Astrocyte (in vitro differentiated cells and primary cell): ENCODE results near the gene LYRM4. TPM values are rescaled to one million over a fixed set of nuclear protein-coding genes. Genes with fewer than 3 reads are reported as not detected.

Source experiments
- DNase-seq: peaks from one replicate; pipeline ENCODE4 v3.0.0-alpha.2; 2010; ENCODE audit warnings: low read depth
- FAIRE-seq: peaks from 2 replicates; lab custom pipeline; 2011; peaks lifted over from hg19 to GRCh38; lab: Jason Lieb, UNC
- H2AFZ ChIP-seq: 2 replicates; pipeline ENCODE4 v1.6.0; 2012; ENCODE audit warnings: low read depth, low read length, inconsistent platforms
- H3K27ac ChIP-seq: 2 replicates; pipeline ENCODE4 v1.5.1; 2011; ENCODE audit warnings: low read depth, low read length, inconsistent platforms
- H3K27me3 ChIP-seq: 2 replicates; pipeline ENCODE4 v1.6.0; 2011; ENCODE audit warnings: low read length, inconsistent platforms; ENCODE audit not compliant: insufficient read depth
- H3K36me3 ChIP-seq: 2 replicates; pipeline ENCODE4 v1.5.1; 2011; ENCODE audit warnings: low read length, inconsistent platforms; ENCODE audit not compliant: insufficient read depth
- H3K4me1 ChIP-seq: 2 replicates; pipeline ENCODE4 v1.5.1; 2011; ENCODE audit warnings: low read length, inconsistent platforms; ENCODE audit not compliant: insufficient read depth
- H3K4me2 ChIP-seq: 2 replicates; pipeline ENCODE4 v1.6.0; 2012; ENCODE audit warnings: low read length, inconsistent platforms
- H3K4me3 ChIP-seq: 2 replicates; pipeline ENCODE4 v1.5.1; 2011; ENCODE audit warnings: low read depth, mild to moderate bottlenecking, low read length, inconsistent platforms; ENCODE audit not compliant: insufficient read depth
- H3K79me2 ChIP-seq: 2 replicates; pipeline ENCODE4 v1.6.0; 2012; ENCODE audit warnings: mild to moderate bottlenecking, low read length, inconsistent platforms; ENCODE audit not compliant: insufficient read depth
- H3K9ac ChIP-seq: 2 replicates; pipeline ENCODE4 v1.6.0; 2012; ENCODE audit warnings: mild to moderate bottlenecking, low read length, inconsistent platforms
- H3K9me3 ChIP-seq: 2 replicates; pipeline ENCODE4 v1.5.1; 2012; ENCODE audit warnings: low read depth, mild to moderate bottlenecking, low read length, inconsistent platforms; ENCODE audit not compliant: insufficient read depth
- H4K20me1 ChIP-seq: 2 replicates; pipeline ENCODE4 v1.6.0; 2012; ENCODE audit warnings: low read length, inconsistent platforms; ENCODE audit not compliant: insufficient read depth
- H3K27ac Mint-ChIP-seq: one replicate; pipeline ENCODE4 v1.8.0; 2021; ENCODE audit warnings: mild to moderate bottlenecking, mixed read lengths; ENCODE audit not compliant: unreplicated experiment
- H3K27me3 Mint-ChIP-seq: one replicate; pipeline ENCODE4 v1.8.0; 2021; ENCODE audit warnings: low read depth, mixed read lengths; ENCODE audit not compliant: unreplicated experiment
- H3K36me3 Mint-ChIP-seq: one replicate; pipeline ENCODE4 v1.8.0; 2021; ENCODE audit warnings: low read depth, mixed read lengths; ENCODE audit not compliant: unreplicated experiment
- H3K4me1 Mint-ChIP-seq: one replicate; pipeline ENCODE4 v1.8.0; 2021; ENCODE audit warnings: low read depth, mixed read lengths; ENCODE audit not compliant: unreplicated experiment
- H3K4me3 Mint-ChIP-seq: one replicate; pipeline ENCODE4 v1.8.0; 2021; ENCODE audit warnings: mild to moderate bottlenecking, moderate library complexity, mixed read lengths; ENCODE audit not compliant: unreplicated experiment
- H3K9me3 Mint-ChIP-seq: one replicate; pipeline ENCODE4 v1.8.0; 2021; ENCODE audit warnings: mild to moderate bottlenecking, mixed read lengths; ENCODE audit not compliant: unreplicated experiment
- CTCF ChIP-seq: IDR thresholded peaks from 2 replicates; pipeline ENCODE4 v1.5.1; 2011; ENCODE audit warnings: low read depth, mild to moderate bottlenecking, inconsistent platforms, low read length, moderate library complexity; ENCODE audit not compliant: insufficient read depth
- EZH2 ChIP-seq: IDR thresholded peaks from 2 replicates; pipeline ENCODE4 v1.6.1; 2012; ENCODE audit warnings: mild to moderate bottlenecking, low read length, inconsistent platforms; ENCODE audit not compliant: insufficient read depth
- total RNA-seq: library from RNA; stranded (reverse); gene quantifications from 2 replicates; pipeline ENCODE4 v1.2.1, GENCODE V29; 2021

The LYRM4 gene
- total RNA-seq, 1 donor from 2014 or later = 39.1 TPM

DNA sequence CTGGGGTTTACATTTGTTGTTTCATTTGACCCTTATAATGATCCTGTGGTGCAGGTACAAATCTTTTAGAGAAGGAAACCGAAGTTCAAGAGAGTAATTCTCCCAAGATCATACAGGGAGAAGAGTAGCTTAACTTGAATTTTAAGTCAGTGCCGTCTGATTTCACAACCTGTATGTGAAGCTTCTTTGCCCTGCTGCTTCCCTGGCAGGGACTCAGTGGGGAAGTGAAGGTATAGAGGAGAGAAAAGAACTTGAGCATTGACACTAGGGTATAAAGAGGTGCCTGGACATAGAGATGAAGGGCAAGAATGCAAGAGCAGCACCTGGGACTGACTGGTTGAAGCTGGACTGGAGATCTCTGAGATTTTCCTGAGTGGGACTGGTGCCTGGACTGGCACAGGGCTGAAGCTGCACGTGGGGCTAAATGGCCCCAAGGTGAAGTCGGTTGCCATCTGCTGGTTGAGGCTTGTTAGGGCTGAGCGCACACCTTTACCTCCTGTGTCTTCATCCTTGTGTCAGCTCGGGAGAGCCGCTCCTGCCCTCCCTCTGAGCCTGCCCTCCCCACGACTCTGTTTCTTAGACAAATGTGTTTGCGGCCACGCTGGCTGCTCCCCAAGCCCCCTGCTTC is 42.4 kb upstream of the LYRM4 start:
- Histone ChIP-seq H3K4me1 (no peaks in the 10 kb centered on the region), H3K36me3 (no peaks in the 10 kb centered on the region), H3K4me2 (no peak overlapping the region), H3K9me3 (no peaks in the 10 kb centered on the region), H2AFZ (no peak overlapping the region), H4K20me1 (peaks cover 53% of the 10 kb centered on the region), H3K79me2 (peaks cover 22% of the 10 kb centered on the region), H3K9ac (no peak overlapping the region), H3K27ac (no peak overlapping the region), H3K4me3 (no peak overlapping the region), H3K27me3 (no peaks in the 10 kb centered on the region)
- H3K4me3 Mint-ChIP-seq = no peak overlapping the region
- H3K9me3 Mint-ChIP-seq = no peaks in the 10 kb centered on the region
- TF ChIP-seq CTCF (no peak), EZH2 (no peak)
- H3K36me3 Mint-ChIP-seq = no peaks in the 10 kb centered on the region
- peaks cover 12% of the 10 kb centered on the region for H3K4me1 Mint-ChIP-seq
- no peak for FAIRE-seq
- no peak for DNase-seq
- no peak overlapping the region for H3K27ac Mint-ChIP-seq
- H3K27me3 Mint-ChIP-seq = peaks cover 2% of the 10 kb centered on the region

GRCh38 chr6:5302220-5302946 is 41.6 kb upstream of the LYRM4 start:
- peaks cover 12% of the 10 kb centered on the region for H3K4me1 Mint-ChIP-seq
- Histone ChIP-seq H3K4me1 (no peaks in the 10 kb centered on the region), H3K9me3 (no peaks in the 10 kb centered on the region), H3K79me2 (peaks cover 22% of the 10 kb centered on the region), H3K4me2 (no peak overlapping the region), H3K27me3 (no peaks in the 10 kb centered on the region), H2AFZ (no peak overlapping the region), H3K9ac (no peak overlapping the region), H3K4me3 (no peak overlapping the region), H3K27ac (no peak overlapping the region), H3K36me3 (no peaks in the 10 kb centered on the region), H4K20me1 (peaks cover 52% of the 10 kb centered on the region)
- H3K9me3 Mint-ChIP-seq = no peaks in the 10 kb centered on the region
- peaks cover 2% of the 10 kb centered on the region for H3K27me3 Mint-ChIP-seq
- DNase-seq (no peak), FAIRE-seq (no peak)
- no peak overlapping the region for H3K4me3 Mint-ChIP-seq
- H3K27ac Mint-ChIP-seq = no peak overlapping the region
- TF ChIP-seq EZH2 (no peak), CTCF (no peak)
- no peaks in the 10 kb centered on the region for H3K36me3 Mint-ChIP-seq
